ENCODE measurements around the gene TNFRSF19. TPM values are rescaled to one million over a fixed set of nuclear protein-coding genes. Genes with fewer than 3 reads are reported as not detected.

The TNFRSF19 gene
- total and polyA plus RNA-seq, 2 of the 13 experiments (the other 11 are each of a cell fraction or from before 2014, with no cell fraction given) = 75.3 to 77.7 TPM

DNA sequence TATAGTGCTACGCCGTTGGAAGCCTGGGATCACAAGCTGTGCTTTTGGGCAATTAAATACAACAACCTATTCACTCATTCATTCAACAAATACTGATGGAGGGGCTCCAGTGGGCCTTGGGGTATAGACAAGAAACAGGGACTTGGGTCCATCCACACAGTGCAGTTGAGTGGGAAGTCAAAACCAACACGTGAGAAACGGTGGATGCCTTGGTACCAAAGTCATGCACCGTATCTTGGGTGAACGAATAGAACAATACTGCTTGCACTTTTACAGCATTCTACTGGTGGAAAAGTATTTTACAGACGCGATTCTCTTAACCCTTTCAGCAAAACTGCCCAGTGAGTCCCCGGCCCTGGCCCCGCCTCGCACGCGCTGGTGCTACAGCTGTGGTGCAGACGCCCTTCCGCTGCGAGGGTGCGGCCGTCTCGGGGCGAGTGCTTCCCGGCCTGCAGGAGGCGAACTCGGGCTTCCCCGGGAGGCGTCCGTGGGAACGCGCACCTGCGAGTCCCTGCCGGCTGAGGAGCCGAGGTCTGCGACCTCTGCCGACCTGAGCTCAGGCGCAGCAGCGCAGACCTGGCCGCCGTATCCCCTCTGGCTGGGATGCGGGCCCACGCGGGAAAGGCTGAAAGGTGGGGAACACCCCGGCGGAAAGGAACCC is 8.3 kb downstream of the TNFRSF19 start (continued):
- TF ChIP-seq SOX6 (IDR thresholded peaks at IDR 0.05) (no peak), SOX6 (CRISPR knock-in tag; IDR thresholded peaks at IDR 0.05) (no peak; the same call in 1 of the 2 replicates), REPIN1 (CRISPR knock-in tag; IDR thresholded peaks at IDR 0.05; ENCODE audit: borderline replicate concordance, low read depth) (0 out of 2 replicates have a peak, but pooled peaks have one; percentile 56), HMG20B (CRISPR knock-in tag; conservative IDR thresholded peaks at IDR 0.05) (0 out of 2 replicates have a peak, but pooled peaks have one; percentile 27), ZNF839 (CRISPR knock-in tag; IDR thresholded peaks at IDR 0.05; ENCODE audit: borderline replicate concordance) (no peak), ZNF670 (CRISPR knock-in tag; IDR thresholded peaks at IDR 0.05; ENCODE audit: borderline replicate concordance) (no peak), NFIB (CRISPR knock-in tag; IDR thresholded peaks at IDR 0.05; ENCODE audit: borderline replicate concordance) (no peak), NR1H2 (CRISPR knock-in tag; IDR thresholded peaks at IDR 0.05; ENCODE audit: borderline replicate concordance, low read depth) (0 out of 2 replicates have a peak, but pooled peaks have one; percentile 55), ZNF773 (CRISPR knock-in tag; IDR thresholded peaks at IDR 0.05; ENCODE audit: borderline replicate concordance) (no peak), XBP1 (CRISPR knock-in tag; IDR thresholded peaks at IDR 0.05) (no peak), BRCA1 (CRISPR knock-in tag; IDR thresholded peaks at IDR 0.05) (peak; percentile 65), SMAD3 (CRISPR knock-in tag; IDR thresholded peaks at IDR 0.05) (peak; percentile 60; the same call in 1 of the 2 replicates), ZNF326 (CRISPR knock-in tag; IDR thresholded peaks at IDR 0.05; ENCODE audit: borderline replicate concordance) (no peak), NRL (CRISPR knock-in tag; IDR thresholded peaks at IDR 0.05; ENCODE audit: borderline replicate concordance) (peak; percentile 5; the same call in 1 of the 2 replicates), NFYB (CRISPR knock-in tag; IDR thresholded peaks at IDR 0.05) (no peak), CBX5 (CRISPR knock-in tag; IDR thresholded peaks at IDR 0.05; ENCODE audit: borderline replicate concordance) (peak; percentile 75; the same call in 1 of the 2 replicates)
- TF ChIP-seq, protein P1, sequence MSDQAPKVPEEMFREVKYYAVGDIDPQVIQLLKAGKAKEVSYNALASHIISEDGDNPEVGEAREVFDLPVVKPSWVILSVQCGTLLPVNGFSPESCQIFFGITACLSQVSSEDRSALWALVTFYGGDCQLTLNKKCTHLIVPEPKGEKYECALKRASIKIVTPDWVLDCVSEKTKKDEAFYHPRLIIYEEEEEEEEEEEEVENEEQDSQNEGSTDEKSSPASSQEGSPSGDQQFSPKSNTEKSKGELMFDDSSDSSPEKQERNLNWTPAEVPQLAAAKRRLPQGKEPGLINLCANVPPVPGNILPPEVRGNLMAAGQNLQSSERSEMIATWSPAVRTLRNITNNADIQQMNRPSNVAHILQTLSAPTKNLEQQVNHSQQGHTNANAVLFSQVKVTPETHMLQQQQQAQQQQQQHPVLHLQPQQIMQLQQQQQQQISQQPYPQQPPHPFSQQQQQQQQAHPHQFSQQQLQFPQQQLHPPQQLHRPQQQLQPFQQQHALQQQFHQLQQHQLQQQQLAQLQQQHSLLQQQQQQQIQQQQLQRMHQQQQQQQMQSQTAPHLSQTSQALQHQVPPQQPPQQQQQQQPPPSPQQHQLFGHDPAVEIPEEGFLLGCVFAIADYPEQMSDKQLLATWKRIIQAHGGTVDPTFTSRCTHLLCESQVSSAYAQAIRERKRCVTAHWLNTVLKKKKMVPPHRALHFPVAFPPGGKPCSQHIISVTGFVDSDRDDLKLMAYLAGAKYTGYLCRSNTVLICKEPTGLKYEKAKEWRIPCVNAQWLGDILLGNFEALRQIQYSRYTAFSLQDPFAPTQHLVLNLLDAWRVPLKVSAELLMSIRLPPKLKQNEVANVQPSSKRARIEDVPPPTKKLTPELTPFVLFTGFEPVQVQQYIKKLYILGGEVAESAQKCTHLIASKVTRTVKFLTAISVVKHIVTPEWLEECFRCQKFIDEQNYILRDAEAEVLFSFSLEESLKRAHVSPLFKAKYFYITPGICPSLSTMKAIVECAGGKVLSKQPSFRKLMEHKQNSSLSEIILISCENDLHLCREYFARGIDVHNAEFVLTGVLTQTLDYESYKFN (CRISPR knock-in tag; conservative IDR thresholded peaks at IDR 0.05) = no peak
- TF ChIP-seq, protein P2, sequence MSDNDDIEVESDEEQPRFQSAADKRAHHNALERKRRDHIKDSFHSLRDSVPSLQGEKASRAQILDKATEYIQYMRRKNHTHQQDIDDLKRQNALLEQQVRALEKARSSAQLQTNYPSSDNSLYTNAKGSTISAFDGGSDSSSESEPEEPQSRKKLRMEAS (IDR thresholded peaks at IDR 0.05) = peak; percentile 81
- TF ChIP-seq, protein P3, sequence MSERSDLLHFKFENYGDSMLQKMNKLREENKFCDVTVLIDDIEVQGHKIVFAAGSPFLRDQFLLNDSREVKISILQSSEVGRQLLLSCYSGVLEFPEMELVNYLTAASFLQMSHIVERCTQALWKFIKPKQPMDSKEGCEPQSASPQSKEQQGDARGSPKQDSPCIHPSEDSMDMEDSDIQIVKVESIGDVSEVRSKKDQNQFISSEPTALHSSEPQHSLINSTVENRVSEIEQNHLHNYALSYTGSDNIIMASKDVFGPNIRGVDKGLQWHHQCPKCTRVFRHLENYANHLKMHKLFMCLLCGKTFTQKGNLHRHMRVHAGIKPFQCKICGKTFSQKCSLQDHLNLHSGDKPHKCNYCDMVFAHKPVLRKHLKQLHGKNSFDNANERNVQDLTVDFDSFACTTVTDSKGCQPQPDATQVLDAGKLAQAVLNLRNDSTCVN (CRISPR knock-in tag; IDR thresholded peaks at IDR 0.05; ENCODE audit: borderline replicate concordance) = peak; percentile 25; the same call in 1 of the 2 replicates
- TF ChIP-seq, protein P4, sequence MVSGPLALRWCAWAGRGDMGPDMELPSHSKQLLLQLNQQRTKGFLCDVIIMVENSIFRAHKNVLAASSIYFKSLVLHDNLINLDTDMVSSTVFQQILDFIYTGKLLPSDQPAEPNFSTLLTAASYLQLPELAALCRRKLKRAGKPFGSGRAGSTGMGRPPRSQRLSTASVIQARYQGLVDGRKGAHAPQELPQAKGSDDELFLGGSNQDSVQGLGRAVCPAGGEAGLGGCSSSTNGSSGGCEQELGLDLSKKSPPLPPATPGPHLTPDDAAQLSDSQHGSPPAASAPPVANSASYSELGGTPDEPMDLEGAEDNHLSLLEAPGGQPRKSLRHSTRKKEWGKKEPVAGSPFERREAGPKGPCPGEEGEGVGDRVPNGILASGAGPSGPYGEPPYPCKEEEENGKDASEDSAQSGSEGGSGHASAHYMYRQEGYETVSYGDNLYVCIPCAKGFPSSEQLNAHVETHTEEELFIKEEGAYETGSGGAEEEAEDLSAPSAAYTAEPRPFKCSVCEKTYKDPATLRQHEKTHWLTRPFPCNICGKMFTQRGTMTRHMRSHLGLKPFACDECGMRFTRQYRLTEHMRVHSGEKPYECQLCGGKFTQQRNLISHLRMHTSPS (CRISPR knock-in tag; IDR thresholded peaks at IDR 0.05; ENCODE audit: low read depth) = no peak; the same call in 1 of the 2 replicates
- TF ChIP-seq, protein P5, sequence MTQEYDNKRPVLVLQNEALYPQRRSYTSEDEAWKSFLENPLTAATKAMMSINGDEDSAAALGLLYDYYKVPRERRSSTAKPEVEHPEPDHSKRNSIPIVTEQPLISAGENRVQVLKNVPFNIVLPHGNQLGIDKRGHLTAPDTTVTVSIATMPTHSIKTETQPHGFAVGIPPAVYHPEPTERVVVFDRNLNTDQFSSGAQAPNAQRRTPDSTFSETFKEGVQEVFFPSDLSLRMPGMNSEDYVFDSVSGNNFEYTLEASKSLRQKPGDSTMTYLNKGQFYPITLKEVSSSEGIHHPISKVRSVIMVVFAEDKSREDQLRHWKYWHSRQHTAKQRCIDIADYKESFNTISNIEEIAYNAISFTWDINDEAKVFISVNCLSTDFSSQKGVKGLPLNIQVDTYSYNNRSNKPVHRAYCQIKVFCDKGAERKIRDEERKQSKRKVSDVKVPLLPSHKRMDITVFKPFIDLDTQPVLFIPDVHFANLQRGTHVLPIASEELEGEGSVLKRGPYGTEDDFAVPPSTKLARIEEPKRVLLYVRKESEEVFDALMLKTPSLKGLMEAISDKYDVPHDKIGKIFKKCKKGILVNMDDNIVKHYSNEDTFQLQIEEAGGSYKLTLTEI (CRISPR knock-in tag; conservative IDR thresholded peaks at IDR 0.05) = no peak
